Ectodermal cell (in vitro differentiated cells): ENCODE measurements around the gene FOXD4.
A peak's percentile ranks its signal among the peaks of the same experiment; 100 is the strongest.
"Not testable (repeated sequence)": the region's sequence is repeated elsewhere in the genome, so short reads cannot be mapped to it uniquely, and the experiment has no call there.

Source experiments
- H3K27ac ChIP-seq: 2 replicates; pipeline ENCODE4 v1.7.0; 2013; ENCODE audit warnings: mild to moderate bottlenecking, low read depth, low read length; ENCODE audit not compliant: insufficient read depth, poor library complexity, severe bottlenecking
- H3K27me3 ChIP-seq: 2 replicates; pipeline ENCODE4 v1.7.0; 2013; ENCODE audit warnings: mild to moderate bottlenecking, low read length; ENCODE audit not compliant: insufficient read depth, control insufficient read depth, poor library complexity, severe bottlenecking
- H3K36me3 ChIP-seq: one replicate; pipeline ENCODE4 v1.7.0; 2013; ENCODE audit warnings: low read length; ENCODE audit not compliant: control insufficient read depth, insufficient read depth
- H3K4me1 ChIP-seq: one replicate; pipeline ENCODE4 v1.7.0; 2013; ENCODE audit warnings: low read length; ENCODE audit not compliant: control insufficient read depth, insufficient read depth
- H3K4me3 ChIP-seq: 2 replicates; pipeline ENCODE4 v1.7.0; 2013; ENCODE audit warnings: low read depth, low read length, control low read depth; ENCODE audit not compliant: insufficient read depth
- H3K9me3 ChIP-seq: 2 replicates; pipeline ENCODE4 v1.7.0; 2013; ENCODE audit warnings: mild to moderate bottlenecking, low read length, moderate library complexity; ENCODE audit not compliant: control insufficient read depth
- WGBS, 2 experiments: methylation state at CpG; one replicate each; pipeline ENCODE4 v1.1.7; 2013; ENCODE audit warnings: missing lambda C conversion rate in 2 of 2; 5-methylcytosine and 5-hydroxymethylcytosine counted together

FOXD4 gene

GRCh38 chr9:73076-73899 lies 44.9 kb downstream of the FOXD4 start:
- 0 to 1% methylated on average over 109 of the region's 109 CpGs for WGBS, 2 experiments
- not testable (repeated sequence) for H3K4me1 ChIP-seq, H3K27ac ChIP-seq, H3K36me3 ChIP-seq, H3K9me3 ChIP-seq
- Histone ChIP-seq H3K4me3 (peak overlapping the region; percentile 25), H3K27me3 (peaks cover 45% of the 10 kb centered on the region)
